Lower lobe of right lung (tissue), 2 donors: ENCODE results near the gene PATE1. TPM values are rescaled to one million over a fixed set of nuclear protein-coding genes. Genes with fewer than 3 reads are reported as not detected.

Experiments
- ATAC-seq, 2 donors: fragments of 200-7000 bp; cut with Tn5 transposase; one replicate each; pipeline ENCODE4 v1.9.1; 2020 to 2022; ENCODE audit warnings: mild to moderate bottlenecking in 2 of 2, moderate library complexity in 2 of 2
- DNase-seq: peaks from one replicate; pipeline ENCODE4 v3.0.0-alpha.2; 2020
- H3K27ac ChIP-seq: fragments of 200-600 bp; one replicate; pipeline ENCODE4 v1.8.0; 2022
- H3K27me3 ChIP-seq: fragments of 200-600 bp; one replicate; pipeline ENCODE4 v1.8.0; 2022; ENCODE audit warnings: low read depth
- H3K36me3 ChIP-seq: fragments of 200-600 bp; one replicate; pipeline ENCODE4 v1.8.0; 2022; ENCODE audit warnings: mild to moderate bottlenecking
- H3K4me1 ChIP-seq: fragments of 200-600 bp; one replicate; pipeline ENCODE4 v1.8.0; 2022
- H3K4me3 ChIP-seq: fragments of 200-600 bp; one replicate; pipeline ENCODE4 v1.8.0; 2022; ENCODE audit warnings: mild to moderate bottlenecking
- H3K9me3 ChIP-seq: fragments of 200-600 bp; one replicate; pipeline ENCODE4 v1.8.0; 2022
- CTCF ChIP-seq: fragments of 200-600 bp; IDR thresholded peaks from one replicate; pipeline ENCODE4 v1.8.0; 2022; ENCODE audit warnings: antibody characterized with exemption, mild to moderate bottlenecking
- intact Hi-C: fragments of 100-400 bp; cut with DNase I; formaldehyde crosslinking; loops from one replicate; pipeline ENCODE4 v1.11.0; 2022
- total RNA-seq: library from RNA; stranded (reverse); fragmentation: NEBNext Ultra II Directional; extraction: Animal tissue kit (Norgen Biotek cat#: 25700); gene quantifications from one replicate; pipeline ENCODE4 v1.2.1, GENCODE V29; 2021
- donor health status: DM: no; HTN: yes; CAD: no; lungs with severe emphysema.

The PATE1 gene
- total RNA-seq, 1 donor from 2014 or later = not detected

GRCh38 chr11:125797641-125798040, 51.6 kb downstream of the PATE1 start:
- Histone ChIP-seq H3K4me3 (no peak overlapping the region), H3K27ac (no peak overlapping the region), H3K4me1 (no peaks in the 10 kb centered on the region), H3K9me3 (peaks cover 32% of the 10 kb centered on the region), H3K36me3 (no peaks in the 10 kb centered on the region), H3K27me3 (no peaks in the 10 kb centered on the region)
- ATAC-seq (no peak), DNase-seq (no peak)
- no peak for TF ChIP-seq CTCF
- intact Hi-C loops = no loop called here

Other genes starting within 250 kb of the PATE1 start
- gene EI24, start 176.8 kb upstream of the PATE1 start, total RNA-seq = 56.8 TPM
- gene STT3A, start 153.4 kb upstream of the PATE1 start, total RNA-seq = 101 TPM
- 3.5 TPM for gene CHEK1, start 121.1 kb upstream of the PATE1 start, total RNA-seq
- gene ACRV1, start 65.4 kb upstream of the PATE1 start, total RNA-seq = not detected
- not detected for gene PATE2, start 32.5 kb downstream of the PATE1 start, total RNA-seq
- not detected for gene PATE3, start 41.8 kb downstream of the PATE1 start, total RNA-seq
- not detected for gene PATE4, start 87.0 kb downstream of the PATE1 start, total RNA-seq
- 4.5 TPM for gene HYLS1, start 141.4 kb downstream of the PATE1 start, total RNA-seq
- 10.0 TPM for gene PUS3, start 156.9 kb downstream of the PATE1 start, total RNA-seq
- not detected for gene DDX25, start 158.2 kb downstream of the PATE1 start, total RNA-seq
- gene VSIG10L2, start 199.8 kb downstream of the PATE1 start, total RNA-seq = not detected